K562 (cell line): Measurements from ENCODE around the gene HES5. TPM values are rescaled to one million over a fixed set of nuclear protein-coding genes. Genes with fewer than 3 reads are reported as not detected.

Experiments
- ATAC-seq: fragments of 200-7000 bp; cut with Tn5 transposase; 3 replicates; pipeline ENCODE4 v1.9.1; 2020; ENCODE audit warnings: moderate library complexity
- BruUV-seq: library from RNA; stranded (reverse); fragments of 400-500 nt; replicated peaks from 2 replicates; lab custom pipeline; 2021; lab: Mats Ljungman, UMichigan
- CTCF ChIA-PET: fragments of 300-600 bp; formaldehyde crosslinking; extraction: SDS; loops from one replicate; lab custom pipeline; 2021; ENCODE audit warnings: low intra/inter-chr PET ratio; lab: Yijun Ruan, JAX
- POLR2A ChIA-PET: fragments of 300-600, 350-650 bp; sonication (Branson Sonifier 250); formaldehyde crosslinking; extraction: SDS; loops from one replicate; lab custom pipeline; 2021; ENCODE audit warnings: antibody characterized with exemption, inconsistent platforms; lab: Yijun Ruan, JAX
- DNase-seq, 4 experiments: peaks; one replicate each; pipeline versions ENCODE4 v3.0.0 to v3.0.0-alpha.2; 2011 to 2018; ENCODE audit warnings: low spot score in 3 of 4, mixed read lengths in 3 of 4; ENCODE audit errors: extremely low read depth in 1 of 4
- FAIRE-seq: peaks from 2 replicates; lab custom pipeline; 2011; peaks lifted over from hg19 to GRCh38; lab: Jason Lieb, UNC
- H2AFZ ChIP-seq: 2 replicates; pipeline ENCODE4 v1.6.0; 2011; ENCODE audit warnings: low read depth, low read length, control low read depth, inconsistent platforms
- H3K27ac ChIP-seq: fragments of 200-600 bp; 3 replicates; pipeline ENCODE4 v1.8.0; 2011; ENCODE audit warnings: low read depth, mild to moderate bottlenecking, control low read depth, inconsistent platforms, low read length, moderate library complexity, mixed read lengths; ENCODE audit errors: extremely low read depth
- H3K27me3 ChIP-seq, 2 experiments: fragments of 300-600 bp in 1 of 2; 2 replicates in 1 of 2; 3 replicates in 1 of 2; pipeline versions ENCODE4 v1.6.0 to v1.8.0; 2011; ENCODE audit warnings: inconsistent platforms in 2 of 2, low read length in 2 of 2, mild to moderate bottlenecking in 1 of 2, mixed read lengths in 1 of 2, moderate library complexity in 1 of 2; ENCODE audit not compliant: control insufficient read depth in 2 of 2, insufficient read depth in 2 of 2
- H3K36me3 ChIP-seq: fragments of 300-600 bp; 3 replicates; pipeline ENCODE4 v1.8.0; 2011; ENCODE audit warnings: mild to moderate bottlenecking, low read length, inconsistent platforms; ENCODE audit not compliant: control insufficient read depth, insufficient read depth
- H3K4me1 ChIP-seq, 2 experiments: fragments of 200-600 bp in 1 of 2; replicated peaks in 1 of 2; 2 replicates in 1 of 2; 3 replicates in 1 of 2; pipeline versions ENCODE4 v1.5.1 to v1.8.0; 2011; ENCODE audit warnings: inconsistent platforms in 2 of 2, low read length in 2 of 2, mild to moderate bottlenecking in 1 of 2, mixed read lengths in 1 of 2, moderate library complexity in 1 of 2; ENCODE audit not compliant: control insufficient read depth in 2 of 2, insufficient read depth in 2 of 2
- H3K4me2 ChIP-seq: 2 replicates; pipeline ENCODE4 v1.6.1; 2011; ENCODE audit warnings: low read length, control low read depth, inconsistent platforms, mixed read lengths; ENCODE audit not compliant: insufficient read depth
- H3K4me3 ChIP-seq: fragments of 200-600 bp; sonication (generic), shearing (Covaris generic); 2 replicates; pipeline ENCODE4 v1.5.1; 2016; ENCODE audit warnings: control low read depth, inconsistent platforms
- H3K79me2 ChIP-seq: fragments of 200-600 bp; 3 replicates; pipeline ENCODE4 v1.8.0; 2011; ENCODE audit warnings: low read length, inconsistent platforms; ENCODE audit not compliant: control insufficient read depth, insufficient read depth
- H3K9ac ChIP-seq, 2 experiments: 2 replicates each; pipeline versions ENCODE4 v1.6.0 to v1.6.1; 2011; ENCODE audit warnings: low read depth in 2 of 2, low read length in 2 of 2, control low read depth in 1 of 2, inconsistent platforms in 1 of 2, mild to moderate bottlenecking in 1 of 2, mixed read lengths in 1 of 2; ENCODE audit not compliant: insufficient read depth in 1 of 2
- H3K9me1 ChIP-seq: one replicate; pipeline ENCODE4 v1.6.0; 2011; ENCODE audit warnings: inconsistent platforms, mild to moderate bottlenecking, low read length, moderate library complexity; ENCODE audit not compliant: control insufficient read depth, insufficient read depth
- H3K9me3 ChIP-seq: replicated peaks from 2 replicates; pipeline ENCODE4 v1.5.1; 2011; ENCODE audit warnings: low read depth, low read length, inconsistent platforms; ENCODE audit not compliant: control insufficient read depth, insufficient read depth
- H4K20me1 ChIP-seq: replicated peaks from 2 replicates; pipeline ENCODE4 v1.6.1; 2011; ENCODE audit warnings: low read length, inconsistent platforms, mixed read lengths; ENCODE audit not compliant: control insufficient read depth, insufficient read depth
- CEBPB ChIP-seq: fragments of 450-650 bp; IDR thresholded peaks from 2 replicates; pipeline ENCODE4 v1.6.1; 2016; ENCODE audit warnings: missing genetic modification characterization, missing compliant biosample characterization
- CEBPG ChIP-seq, 3 experiments: fragments of 200-800 bp in 1 of 3; sonication (Bioruptor generic) in 1 of 3; sonication (generic) in 1 of 3; formaldehyde crosslinking in 1 of 3; IDR thresholded peaks in 2 of 3; conservative IDR thresholded peaks in 1 of 3; 2 replicates each; pipeline versions ENCODE4 v1.6.1 to v1.8.0; 2016 to 2022; ENCODE audit warnings: missing compliant biosample characterization in 2 of 3, missing genetic modification characterization in 2 of 3, mild to moderate bottlenecking in 1 of 3, missing genetic modification reagents in 1 of 3
- UBTF ChIP-seq, 2 experiments: IDR thresholded peaks; 2 replicates each; pipeline ENCODE4 v1.6.1; 2012; ENCODE audit warnings: improper control_type of control experiment in 2 of 2, low read depth in 2 of 2, low read length in 2 of 2, borderline replicate concordance in 1 of 2
- ZNF766 ChIP-seq: fragments of 200-800 bp; sonication (Bioruptor generic); conservative IDR thresholded peaks from 2 replicates; pipeline ENCODE4 v1.6.1; 2016; ENCODE audit warnings: missing genetic modification characterization, missing compliant biosample characterization
- WGBS: fragments of 100-300 bp; shearing (Covaris generic); methylation state at CpG from one replicate; pipeline ENCODE4 v1.1.6; 2016; ENCODE audit warnings: low coverage, mixed read lengths; ENCODE audit not compliant: insufficient coverage; ENCODE audit errors: missing lambda C conversion rate; 5-methylcytosine and 5-hydroxymethylcytosine counted together
- in situ Hi-C: fragments of 300-500 bp; cut with MboI; formaldehyde crosslinking; loops from 4 replicates; pipeline ENCODE4 v1.15.0; 2018; ENCODE audit warnings: inconsistent platforms, mixed read lengths
- intact Hi-C: fragments of 100-400 bp; cut with micrococcal nuclease; formaldehyde crosslinking; loops from 2 replicates; pipeline ENCODE4 v1.14.2; 2022
- polyA plus RNA-seq, 8 experiments: library from polyadenylated mRNA; depleted of rRNA in 4 of 8; stranded (reverse) in 5 of 8; unstranded in 3 of 8; fragments of >200 nt; fragmentation: Nextera tagmentation in 2 of 8; fragmentation: Illumina TruSeq in 1 of 8; extraction: Ambion mirVana in 2 of 8; extraction: Trizol in 1 of 8; gene quantifications; 2 replicates each; pipeline versions ENCODE4 v1.2.1 to v1.2.3, GENCODE V29; 2011 to 2014; ENCODE audit warnings: inconsistent platforms in 1 of 8, missing spikeins in 1 of 8
- total RNA-seq, 7 experiments: library from RNA; depleted of rRNA in 6 of 7; stranded (reverse); fragments of >200 nt in 6 of 7; fragmentation: Illumina TruSeq in 2 of 7; extraction: Trizol in 2 of 7; gene quantifications; 2 replicates each; pipeline versions ENCODE4 v1.2.1 to v1.2.3, GENCODE V29; 2011 to 2021; ENCODE audit warnings: low replicate concordance in 1 of 7
- TF ChIP-seq, protein P1 (sequence below): fragments of 250-450 bp; sonication (Bioruptor Pico); IDR thresholded peaks from 2 replicates; pipeline ENCODE4 v1.5.0; 2021

HES5 gene
- total and polyA plus RNA-seq, 9 of the 15 experiments (the other 6 are each of a cell fraction or from before 2014, with no cell fraction given): not detected

DNA sequence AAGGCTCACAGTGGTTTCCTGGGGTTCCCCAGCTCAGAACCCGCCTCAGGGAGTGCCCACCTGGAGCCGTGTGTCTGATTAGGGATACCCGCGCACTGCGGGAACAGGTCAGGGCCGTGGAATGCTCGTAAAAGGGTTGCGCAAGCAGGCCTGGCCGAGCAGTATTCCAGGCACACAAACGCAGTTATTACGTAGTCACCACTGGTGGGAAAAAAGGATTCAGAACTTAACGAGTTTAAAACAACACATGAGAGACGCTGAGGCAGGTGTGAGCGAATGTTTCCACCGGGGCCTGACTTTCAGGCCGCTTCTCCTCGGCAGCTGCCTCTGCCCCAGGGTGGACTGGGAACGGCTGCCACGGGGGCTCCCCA, 35.8 kb downstream of the HES5 start:
- ChIA-PET POLR2A (interaction anchor here (1.0 kb wide), 1 partner anchor 9 kb away, joined by 3 read pairs; no protein-coding TSS in a partner anchor), CTCF (no interaction called here)
- Histone ChIP-seq H3K9ac (no peak overlapping the region; a peak in 1 of 4 replicates), H3K4me1 (peaks cover 0 to 64% of the 10 kb centered on the region in 2 experiments; a peak in 2 of 5 replicates), H3K9me3 (no peaks in the 10 kb centered on the region), H3K27ac (no peak overlapping the region), H3K9me1 (no peaks in the 10 kb centered on the region), H3K36me3 (no peaks in the 10 kb centered on the region), H2AFZ (no peak overlapping the region), H4K20me1 (peaks cover 30% of the 10 kb centered on the region), H3K27me3 (peaks cover 40 to 78% of the 10 kb centered on the region in 2 experiments; a peak in 4 of 5 replicates), H3K79me2 (no peaks in the 10 kb centered on the region), H3K4me3 (no peak overlapping the region), H3K4me2 (no peak overlapping the region)
- intact Hi-C loops (no loop called here), in situ Hi-C loops (no loop called here)
- no peak for FAIRE-seq
- ATAC-seq: no peak
- DNase-seq: no peak
- TF ChIP-seq ZNF766: no peak
- peak; percentile 50; the same call in 1 of the 2 replicates for TF ChIP-seq CEBPG (CRISPR knock-in tag; IDR thresholded peaks at IDR 0.05)
- TF ChIP-seq CEBPG (tag; conservative IDR thresholded peaks at IDR 0.05 in 1 of 2, IDR thresholded peaks at IDR 0.05 in 1 of 2): peak in 1 of 2 experiments; percentile 74; a peak in 3 of 4 replicates
- peak; percentile 88 for TF ChIP-seq CEBPB (tag)
- no TSS peak for BruUV-seq
- 7% methylated on average over 19 of the region's 19 CpGs for WGBS

- Histone ChIP-seq H3K4me1 (peaks cover 0 to 59% of the 10 kb centered on the region in 2 experiments; a peak in 2 of 5 replicates), H2AFZ (no peak overlapping the region), H3K9ac (no peak overlapping the region; a peak in 2 of 4 replicates), H3K27me3 (peaks cover 40 to 82% of the 10 kb centered on the region in 2 experiments; a peak in 4 of 5 replicates), H3K79me2 (no peaks in the 10 kb centered on the region), H3K4me3 (no peak overlapping the region), H3K36me3 (no peaks in the 10 kb centered on the region), H3K9me3 (no peaks in the 10 kb centered on the region), H3K9me1 (no peaks in the 10 kb centered on the region), H3K27ac (no peak overlapping the region), H3K4me2 (no peak overlapping the region), H4K20me1 (peaks cover 26% of the 10 kb centered on the region)
- CTCF ChIA-PET: no interaction called here
- TF ChIP-seq, protein P1, sequence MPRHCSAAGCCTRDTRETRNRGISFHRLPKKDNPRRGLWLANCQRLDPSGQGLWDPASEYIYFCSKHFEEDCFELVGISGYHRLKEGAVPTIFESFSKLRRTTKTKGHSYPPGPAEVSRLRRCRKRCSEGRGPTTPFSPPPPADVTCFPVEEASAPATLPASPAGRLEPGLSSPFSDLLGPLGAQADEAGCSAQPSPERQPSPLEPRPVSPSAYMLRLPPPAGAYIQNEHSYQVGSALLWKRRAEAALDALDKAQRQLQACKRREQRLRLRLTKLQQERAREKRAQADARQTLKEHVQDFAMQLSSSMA (CRISPR knock-in tag): no peak
- 0 out of 4 replicates have a peak, but pooled peaks of 1 of the 2 experiments have one; percentile 26 for TF ChIP-seq UBTF (IDR thresholded peaks at IDR 0.05; ENCODE audit: borderline replicate concordance in 1 of 2, low read depth in 2 of 2, low read length in 2 of 2)
- in situ Hi-C loops: no loop called here
- BruUV-seq: no TSS peak
- DNase-seq (no peak), ATAC-seq (peak; percentile 5; the same call in 1 of the 3 replicates), FAIRE-seq (no peak)
- intact Hi-C loops: no loop called here
- 3% methylated on average over 24 of the region's 24 CpGs for WGBS
- POLR2A ChIA-PET: interaction anchor here (0.5 to 1.0 kb wide), 3 partner anchors 9 to 78 kb away, joined by 3 to 4 read pairs (median 3); no protein-coding TSS in a partner anchor
Measured at GRCh38 chr1:2493691-2494322, 36.3 kb downstream of the HES5 start.
